Measurements from ENCODE around the gene FBXO24. TPM values are rescaled to one million over a fixed set of nuclear protein-coding genes. Genes with fewer than 3 reads are reported as not detected.

The FBXO24 gene
- total and polyA plus RNA-seq, 9 of the 15 experiments (the other 6 are each of a cell fraction or from before 2014, with no cell fraction given) = 0.17 to 0.95 (median 0.50) TPM

DNA sequence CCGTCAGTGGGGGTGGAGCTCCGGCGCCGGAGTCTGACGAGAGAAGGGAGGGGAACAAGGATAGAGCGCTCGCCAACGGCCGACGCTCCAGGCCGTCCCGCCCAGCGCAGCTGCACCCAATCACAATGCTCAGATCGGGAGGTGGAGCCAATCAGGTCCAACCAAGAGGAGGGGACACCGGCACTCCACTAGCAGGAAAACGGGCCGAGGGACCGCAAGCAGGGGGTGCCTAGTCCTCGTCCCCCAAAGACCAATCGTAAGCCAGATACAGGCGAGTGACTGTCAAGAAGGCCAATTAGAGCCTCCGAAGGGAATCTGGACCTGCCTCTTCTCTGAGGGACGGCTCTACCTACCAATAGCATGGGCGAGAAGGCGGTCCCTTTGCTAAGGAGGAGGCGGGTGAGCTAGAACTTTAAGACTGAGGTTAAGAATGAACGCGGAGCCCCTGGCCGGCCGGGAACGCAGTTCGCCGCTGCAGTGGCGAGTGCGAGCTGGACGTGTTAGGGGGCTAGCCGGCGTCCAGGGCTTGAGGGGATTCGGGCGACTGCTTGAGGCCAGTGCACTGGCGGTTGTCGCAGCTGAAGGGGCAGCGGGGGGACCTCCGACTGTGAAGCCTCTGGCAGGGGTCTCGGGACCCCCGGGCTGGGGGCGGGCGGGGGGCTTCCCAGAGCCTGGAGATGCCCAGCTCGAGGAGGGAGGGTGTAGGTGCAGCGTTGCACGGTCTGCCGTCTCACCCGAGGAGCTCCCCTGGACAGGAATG, at the start of gene FBXO24 (continued):
- TF ChIP-seq LARP7 (IDR thresholded peaks at IDR 0.05) (no peak), ZNF174 (CRISPR knock-in tag; IDR thresholded peaks at IDR 0.05) (no peak), TEAD2 (tag; IDR thresholded peaks at IDR 0.05) (no peak), PHF20 (IDR thresholded peaks at IDR 0.05; ENCODE audit: partially characterized antibody) (peak; percentile 27), CREBBP (IDR thresholded peaks at IDR 0.05; ENCODE audit: low read depth, low read length) (no peak), KLF1 (tag; IDR thresholded peaks at IDR 0.05) (no peak), ZNF263 (CRISPR knock-in tag; IDR thresholded peaks at IDR 0.05; ENCODE audit: borderline replicate concordance) (no peak), POLR3A (IDR thresholded peaks at IDR 0.05; ENCODE audit: borderline replicate concordance, extremely low read depth, insufficient read depth, insufficient read length) (no peak), ZNF316 (IDR thresholded peaks at IDR 0.05) (no peak)
- TF ChIP-seq, protein P1, sequence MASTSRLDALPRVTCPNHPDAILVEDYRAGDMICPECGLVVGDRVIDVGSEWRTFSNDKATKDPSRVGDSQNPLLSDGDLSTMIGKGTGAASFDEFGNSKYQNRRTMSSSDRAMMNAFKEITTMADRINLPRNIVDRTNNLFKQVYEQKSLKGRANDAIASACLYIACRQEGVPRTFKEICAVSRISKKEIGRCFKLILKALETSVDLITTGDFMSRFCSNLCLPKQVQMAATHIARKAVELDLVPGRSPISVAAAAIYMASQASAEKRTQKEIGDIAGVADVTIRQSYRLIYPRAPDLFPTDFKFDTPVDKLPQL (IDR thresholded peaks at IDR 0.05; ENCODE audit: extremely low read depth, insufficient read length) = no peak
- TF ChIP-seq, protein P2, sequence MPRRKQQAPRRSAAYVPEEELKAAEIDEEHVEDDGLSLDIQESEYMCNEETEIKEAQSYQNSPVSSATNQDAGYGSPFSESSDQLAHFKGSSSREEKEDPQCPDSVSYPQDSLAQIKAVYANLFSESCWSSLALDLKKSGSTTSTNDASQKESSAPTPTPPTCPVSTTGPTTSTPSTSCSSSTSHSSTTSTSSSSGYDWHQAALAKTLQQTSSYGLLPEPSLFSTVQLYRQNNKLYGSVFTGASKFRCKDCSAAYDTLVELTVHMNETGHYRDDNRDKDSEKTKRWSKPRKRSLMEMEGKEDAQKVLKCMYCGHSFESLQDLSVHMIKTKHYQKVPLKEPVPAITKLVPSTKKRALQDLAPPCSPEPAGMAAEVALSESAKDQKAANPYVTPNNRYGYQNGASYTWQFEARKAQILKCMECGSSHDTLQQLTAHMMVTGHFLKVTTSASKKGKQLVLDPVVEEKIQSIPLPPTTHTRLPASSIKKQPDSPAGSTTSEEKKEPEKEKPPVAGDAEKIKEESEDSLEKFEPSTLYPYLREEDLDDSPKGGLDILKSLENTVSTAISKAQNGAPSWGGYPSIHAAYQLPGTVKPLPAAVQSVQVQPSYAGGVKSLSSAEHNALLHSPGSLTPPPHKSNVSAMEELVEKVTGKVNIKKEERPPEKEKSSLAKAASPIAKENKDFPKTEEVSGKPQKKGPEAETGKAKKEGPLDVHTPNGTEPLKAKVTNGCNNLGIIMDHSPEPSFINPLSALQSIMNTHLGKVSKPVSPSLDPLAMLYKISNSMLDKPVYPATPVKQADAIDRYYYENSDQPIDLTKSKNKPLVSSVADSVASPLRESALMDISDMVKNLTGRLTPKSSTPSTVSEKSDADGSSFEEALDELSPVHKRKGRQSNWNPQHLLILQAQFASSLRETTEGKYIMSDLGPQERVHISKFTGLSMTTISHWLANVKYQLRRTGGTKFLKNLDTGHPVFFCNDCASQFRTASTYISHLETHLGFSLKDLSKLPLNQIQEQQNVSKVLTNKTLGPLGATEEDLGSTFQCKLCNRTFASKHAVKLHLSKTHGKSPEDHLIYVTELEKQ (CRISPR knock-in tag; IDR thresholded peaks at IDR 0.05) = no peak
- TF ChIP-seq, protein P3, sequence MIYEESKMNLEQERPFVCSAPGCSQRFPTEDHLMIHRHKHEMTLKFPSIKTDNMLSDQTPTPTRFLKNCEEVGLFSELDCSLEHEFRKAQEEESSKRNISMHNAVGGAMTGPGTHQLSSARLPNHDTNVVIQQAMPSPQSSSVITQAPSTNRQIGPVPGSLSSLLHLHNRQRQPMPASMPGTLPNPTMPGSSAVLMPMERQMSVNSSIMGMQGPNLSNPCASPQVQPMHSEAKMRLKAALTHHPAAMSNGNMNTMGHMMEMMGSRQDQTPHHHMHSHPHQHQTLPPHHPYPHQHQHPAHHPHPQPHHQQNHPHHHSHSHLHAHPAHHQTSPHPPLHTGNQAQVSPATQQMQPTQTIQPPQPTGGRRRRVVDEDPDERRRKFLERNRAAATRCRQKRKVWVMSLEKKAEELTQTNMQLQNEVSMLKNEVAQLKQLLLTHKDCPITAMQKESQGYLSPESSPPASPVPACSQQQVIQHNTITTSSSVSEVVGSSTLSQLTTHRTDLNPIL (CRISPR knock-in tag; IDR thresholded peaks at IDR 0.05) = no peak
- TF ChIP-seq, protein P4, sequence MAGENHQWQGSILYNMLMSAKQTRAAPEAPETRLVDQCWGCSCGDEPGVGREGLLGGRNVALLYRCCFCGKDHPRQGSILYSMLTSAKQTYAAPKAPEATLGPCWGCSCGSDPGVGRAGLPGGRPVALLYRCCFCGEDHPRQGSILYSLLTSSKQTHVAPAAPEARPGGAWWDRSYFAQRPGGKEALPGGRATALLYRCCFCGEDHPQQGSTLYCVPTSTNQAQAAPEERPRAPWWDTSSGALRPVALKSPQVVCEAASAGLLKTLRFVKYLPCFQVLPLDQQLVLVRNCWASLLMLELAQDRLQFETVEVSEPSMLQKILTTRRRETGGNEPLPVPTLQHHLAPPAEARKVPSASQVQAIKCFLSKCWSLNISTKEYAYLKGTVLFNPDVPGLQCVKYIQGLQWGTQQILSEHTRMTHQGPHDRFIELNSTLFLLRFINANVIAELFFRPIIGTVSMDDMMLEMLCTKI (IDR thresholded peaks at IDR 0.05; ENCODE audit: partially characterized antibody) = no peak
- TF ChIP-seq, protein P5, sequence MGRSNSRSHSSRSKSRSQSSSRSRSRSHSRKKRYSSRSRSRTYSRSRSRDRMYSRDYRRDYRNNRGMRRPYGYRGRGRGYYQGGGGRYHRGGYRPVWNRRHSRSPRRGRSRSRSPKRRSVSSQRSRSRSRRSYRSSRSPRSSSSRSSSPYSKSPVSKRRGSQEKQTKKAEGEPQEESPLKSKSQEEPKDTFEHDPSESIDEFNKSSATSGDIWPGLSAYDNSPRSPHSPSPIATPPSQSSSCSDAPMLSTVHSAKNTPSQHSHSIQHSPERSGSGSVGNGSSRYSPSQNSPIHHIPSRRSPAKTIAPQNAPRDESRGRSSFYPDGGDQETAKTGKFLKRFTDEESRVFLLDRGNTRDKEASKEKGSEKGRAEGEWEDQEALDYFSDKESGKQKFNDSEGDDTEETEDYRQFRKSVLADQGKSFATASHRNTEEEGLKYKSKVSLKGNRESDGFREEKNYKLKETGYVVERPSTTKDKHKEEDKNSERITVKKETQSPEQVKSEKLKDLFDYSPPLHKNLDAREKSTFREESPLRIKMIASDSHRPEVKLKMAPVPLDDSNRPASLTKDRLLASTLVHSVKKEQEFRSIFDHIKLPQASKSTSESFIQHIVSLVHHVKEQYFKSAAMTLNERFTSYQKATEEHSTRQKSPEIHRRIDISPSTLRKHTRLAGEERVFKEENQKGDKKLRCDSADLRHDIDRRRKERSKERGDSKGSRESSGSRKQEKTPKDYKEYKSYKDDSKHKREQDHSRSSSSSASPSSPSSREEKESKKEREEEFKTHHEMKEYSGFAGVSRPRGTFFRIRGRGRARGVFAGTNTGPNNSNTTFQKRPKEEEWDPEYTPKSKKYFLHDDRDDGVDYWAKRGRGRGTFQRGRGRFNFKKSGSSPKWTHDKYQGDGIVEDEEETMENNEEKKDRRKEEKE (IDR thresholded peaks at IDR 0.05; ENCODE audit: borderline replicate concordance in 1 of 2, control insufficient read depth in 1 of 2, low read depth in 2 of 2, low read length in 1 of 2) = no peak
